ENCODE measurements around the gene MSI2. TPM values are rescaled to one million over a fixed set of nuclear protein-coding genes. Genes with fewer than 3 reads are reported as not detected.

The MSI2 gene
- polyA plus RNA-seq, 1 of the 3 experiments (the other 2 are of a cell fraction) = 24.1 TPM

- Histone ChIP-seq H3K27ac (ENCODE audit: low read depth in 2 of 2, low read length in 1 of 2) (peak overlapping the region in 1 of 2 experiments; percentile 100; a peak in 2 of 4 replicates), H4K20me1 (ENCODE audit: insufficient read depth) (no peaks in the 10 kb centered on the region), H3K4me2 (no peak overlapping the region), H3K27me3 (ENCODE audit: insufficient read depth) (no peaks in the 10 kb centered on the region), H2AFZ (ENCODE audit: low read depth) (no peak overlapping the region), H3K9me2 (no peaks in the 10 kb centered on the region), H3F3A (replicated peaks; ENCODE audit: insufficient read depth) (no peaks in the 10 kb centered on the region), H3K9ac (no peak overlapping the region), H3K9me3 (no peaks in the 10 kb centered on the region), H3K4me3 (ENCODE audit: low read depth in 2 of 2, low read length in 1 of 2) (no peak overlapping the region), H3K79me2 (ENCODE audit: insufficient read depth) (no peaks in the 10 kb centered on the region), H3K4me1 (ENCODE audit: control insufficient read depth in 1 of 2, insufficient read depth in 2 of 2, low read depth in 1 of 2, low read length in 1 of 2) (peaks cover 0 to 87% of the 10 kb centered on the region in 2 experiments; a peak in 2 of 4 replicates), H3K36me3 (replicated peaks in 1 of 2; ENCODE audit: control insufficient read depth in 1 of 2, insufficient read depth in 2 of 2, low read length in 1 of 2) (peaks cover 0 to 11% of the 10 kb centered on the region in 2 experiments)
- 73% methylated on average over 10 of the region's 10 CpGs for WGBS (ENCODE audit: low lambda C conversion rate)
- DNase-seq = no peak
- CTCF ChIA-PET = interaction anchor here (0.6 to 9.5 kb wide), 8 partner anchors 15 to 328 kb away, joined by 3 to 75 read pairs (median 12); no protein-coding TSS in a partner anchor
- POLR2A ChIA-PET = interaction anchor here (0.9 to 2.8 kb wide), 5 partner anchors 13 to 130 kb away, joined by 3 to 11 read pairs (median 4); no protein-coding TSS in a partner anchor
- TF ChIP-seq MXI1 (IDR thresholded peaks at IDR 0.05; ENCODE audit: low read depth, low read length) (0 out of 2 replicates have a peak, but pooled peaks have one; percentile 24), EP300 (IDR thresholded peaks at IDR 0.05; ENCODE audit: borderline replicate concordance in 1 of 2, low read depth in 1 of 2, low read length in 1 of 2) (peak in 1 of 2 experiments; percentile 41; a peak in 1 of 4 replicates), TCF12 (IDR thresholded peaks at IDR 0.05) (peak; percentile 36; the same call in 1 of the 2 replicates), CHD2 (IDR thresholded peaks at IDR 0.05; ENCODE audit: low read length, partially characterized antibody) (no peak), RAD21 (IDR thresholded peaks at IDR 0.05; ENCODE audit: low read length) (peak; percentile 5; the same call in 1 of the 2 replicates), NFIC (IDR thresholded peaks at IDR 0.05; ENCODE audit: borderline replicate concordance) (no peak)
Measured at GRCh38 chr17:57570724-57571344, 314.5 kb downstream of the MSI2 start.

- peaks cover 0 to 6% of the 10 kb centered on the region in 2 experiments for H3K36me3 ChIP-seq (replicated peaks in 1 of 2; ENCODE audit: control insufficient read depth in 1 of 2, insufficient read depth in 2 of 2, low read length in 1 of 2)
- 94% methylated on average over 6 of the region's 6 CpGs for WGBS (ENCODE audit: low lambda C conversion rate)
- no peak for DNase-seq
- H3K9me3 ChIP-seq = no peaks in the 10 kb centered on the region
- H2AFZ ChIP-seq (ENCODE audit: low read depth) = no peak overlapping the region
- no peaks in the 10 kb centered on the region for H3K79me2 ChIP-seq (ENCODE audit: insufficient read depth)
- no peak overlapping the region for H3K9ac ChIP-seq
- peak overlapping the region in 1 of 2 experiments; percentile 100; a peak in 1 of 4 replicates for H3K27ac ChIP-seq (ENCODE audit: low read depth in 2 of 2, low read length in 1 of 2)
- POLR2A ChIA-PET = interaction anchor here (2.3 kb wide), 1 partner anchor 12 kb away, joined by 7 read pairs; no protein-coding TSS in a partner anchor
- no peak overlapping the region for H3K4me3 ChIP-seq (ENCODE audit: low read depth in 2 of 2, low read length in 1 of 2)
- no peak overlapping the region for H3K4me2 ChIP-seq
- H3K27me3 ChIP-seq (ENCODE audit: insufficient read depth) = no peaks in the 10 kb centered on the region
- CTCF ChIA-PET = interaction anchor here (0.8 to 9.5 kb wide), 5 partner anchors 14 to 261 kb away, joined by 3 to 75 read pairs (median 45); no protein-coding TSS in a partner anchor
- no peaks in the 10 kb centered on the region for H4K20me1 ChIP-seq (ENCODE audit: insufficient read depth)
- H3K4me1 ChIP-seq (ENCODE audit: control insufficient read depth in 1 of 2, insufficient read depth in 2 of 2, low read depth in 1 of 2, low read length in 1 of 2) = peaks cover 0 to 76% of the 10 kb centered on the region in 2 experiments; a peak in 3 of 4 replicates
- no peaks in the 10 kb centered on the region for H3F3A ChIP-seq (replicated peaks; ENCODE audit: insufficient read depth)
- H3K9me2 ChIP-seq = no peaks in the 10 kb centered on the region
- TF ChIP-seq IRF3 (IDR thresholded peaks at IDR 0.05; ENCODE audit: low read depth, low read length) = no peak
- TF ChIP-seq TEAD4 (IDR thresholded peaks at IDR 0.05; ENCODE audit: borderline replicate concordance, insufficient read depth) = no peak
Measured at GRCh38 chr17:57572062-57572461, 315.7 kb downstream of the MSI2 start.

GRCh38 chr17:57572600-57572999, 316.3 kb downstream of the MSI2 start:
- Histone ChIP-seq H3F3A (replicated peaks; ENCODE audit: insufficient read depth) (no peaks in the 10 kb centered on the region), H3K36me3 (replicated peaks in 1 of 2; ENCODE audit: control insufficient read depth in 1 of 2, insufficient read depth in 2 of 2, low read length in 1 of 2) (peaks cover 0 to 6% of the 10 kb centered on the region in 2 experiments), H3K9me2 (no peaks in the 10 kb centered on the region), H3K4me3 (ENCODE audit: low read depth in 2 of 2, low read length in 1 of 2) (no peak overlapping the region), H3K9me3 (no peaks in the 10 kb centered on the region), H3K4me1 (ENCODE audit: control insufficient read depth in 1 of 2, insufficient read depth in 2 of 2, low read depth in 1 of 2, low read length in 1 of 2) (peaks cover 0 to 78% of the 10 kb centered on the region in 2 experiments; a peak in 3 of 4 replicates), H3K4me2 (no peak overlapping the region), H3K79me2 (ENCODE audit: insufficient read depth) (no peaks in the 10 kb centered on the region), H4K20me1 (ENCODE audit: insufficient read depth) (no peaks in the 10 kb centered on the region), H3K27me3 (ENCODE audit: insufficient read depth) (no peaks in the 10 kb centered on the region), H3K9ac (no peak overlapping the region), H2AFZ (ENCODE audit: low read depth) (no peak overlapping the region), H3K27ac (ENCODE audit: low read depth in 2 of 2, low read length in 1 of 2) (peak overlapping the region in 1 of 2 experiments; percentile 100; a peak in 2 of 4 replicates)
- ChIA-PET POLR2A (no interaction called here), CTCF (interaction anchor here (1.0 to 9.5 kb wide), 4 partner anchors 13 to 210 kb away, joined by 3 to 75 read pairs (median 60); no protein-coding TSS in a partner anchor)
- DNase-seq = no peak
- WGBS (ENCODE audit: low lambda C conversion rate) = 96% methylated on average over 13 of the region's 13 CpGs
- no peak for TF ChIP-seq REST (IDR thresholded peaks at IDR 0.05; ENCODE audit: low read depth, low read length)
- no peak for TF ChIP-seq NFIC (IDR thresholded peaks at IDR 0.05; ENCODE audit: borderline replicate concordance)
- TF ChIP-seq CTCF (IDR thresholded peaks at IDR 0.05) = no peak
- TF ChIP-seq FOXM1 (IDR thresholded peaks at IDR 0.05; ENCODE audit: low read depth) = no peak
- TF ChIP-seq TEAD4 (IDR thresholded peaks at IDR 0.05; ENCODE audit: borderline replicate concordance, insufficient read depth) = no peak
- no peak for TF ChIP-seq ELF1 (IDR thresholded peaks at IDR 0.05)
